ENCODE data around the gene PCCA. TPM values are rescaled to one million over a fixed set of nuclear protein-coding genes. Genes with fewer than 3 reads are reported as not detected.

PCCA gene
- total RNA-seq, 1 donor from 2014 or later = 33.3 TPM

DNA sequence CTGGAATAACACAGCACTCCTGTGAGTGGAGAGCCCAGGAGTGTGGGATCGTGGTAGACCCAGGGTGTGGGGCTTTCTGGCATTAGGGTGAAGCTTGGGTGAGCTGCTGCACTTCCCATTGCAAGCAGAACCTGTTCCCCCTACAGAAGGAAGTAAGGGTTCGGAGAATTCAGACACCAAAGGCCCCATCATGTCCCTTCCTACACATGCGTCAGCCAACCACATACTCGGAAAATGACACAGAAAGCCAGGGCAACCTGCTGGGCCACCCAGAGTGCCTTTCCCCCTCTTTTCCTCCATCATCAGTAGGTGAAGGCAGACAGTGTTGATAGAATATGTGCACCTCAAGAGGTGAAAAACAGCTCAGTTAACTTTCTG lies 456.8 kb downstream of the PCCA start:
- Mint-ChIP-seq H3K4me3 (ENCODE audit: unreplicated experiment) (no peak overlapping the region), H3K27me3 (ENCODE audit: unreplicated experiment) (peaks cover 3% of the 10 kb centered on the region), H3K4me1 (ENCODE audit: unreplicated experiment) (peaks cover 8% of the 10 kb centered on the region), H3K9me3 (ENCODE audit: unreplicated experiment) (no peaks in the 10 kb centered on the region), H3K27ac (ENCODE audit: unreplicated experiment) (no peak overlapping the region), H3K36me3 (ENCODE audit: low read depth, unreplicated experiment) (no peaks in the 10 kb centered on the region)
- TF ChIP-seq, protein P1, sequence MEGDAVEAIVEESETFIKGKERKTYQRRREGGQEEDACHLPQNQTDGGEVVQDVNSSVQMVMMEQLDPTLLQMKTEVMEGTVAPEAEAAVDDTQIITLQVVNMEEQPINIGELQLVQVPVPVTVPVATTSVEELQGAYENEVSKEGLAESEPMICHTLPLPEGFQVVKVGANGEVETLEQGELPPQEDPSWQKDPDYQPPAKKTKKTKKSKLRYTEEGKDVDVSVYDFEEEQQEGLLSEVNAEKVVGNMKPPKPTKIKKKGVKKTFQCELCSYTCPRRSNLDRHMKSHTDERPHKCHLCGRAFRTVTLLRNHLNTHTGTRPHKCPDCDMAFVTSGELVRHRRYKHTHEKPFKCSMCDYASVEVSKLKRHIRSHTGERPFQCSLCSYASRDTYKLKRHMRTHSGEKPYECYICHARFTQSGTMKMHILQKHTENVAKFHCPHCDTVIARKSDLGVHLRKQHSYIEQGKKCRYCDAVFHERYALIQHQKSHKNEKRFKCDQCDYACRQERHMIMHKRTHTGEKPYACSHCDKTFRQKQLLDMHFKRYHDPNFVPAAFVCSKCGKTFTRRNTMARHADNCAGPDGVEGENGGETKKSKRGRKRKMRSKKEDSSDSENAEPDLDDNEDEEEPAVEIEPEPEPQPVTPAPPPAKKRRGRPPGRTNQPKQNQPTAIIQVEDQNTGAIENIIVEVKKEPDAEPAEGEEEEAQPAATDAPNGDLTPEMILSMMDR (IDR thresholded peaks at IDR 0.05; ENCODE audit: unreplicated experiment) = no peak
- no peak for DNase-seq (ENCODE audit: low spot score)

DNA sequence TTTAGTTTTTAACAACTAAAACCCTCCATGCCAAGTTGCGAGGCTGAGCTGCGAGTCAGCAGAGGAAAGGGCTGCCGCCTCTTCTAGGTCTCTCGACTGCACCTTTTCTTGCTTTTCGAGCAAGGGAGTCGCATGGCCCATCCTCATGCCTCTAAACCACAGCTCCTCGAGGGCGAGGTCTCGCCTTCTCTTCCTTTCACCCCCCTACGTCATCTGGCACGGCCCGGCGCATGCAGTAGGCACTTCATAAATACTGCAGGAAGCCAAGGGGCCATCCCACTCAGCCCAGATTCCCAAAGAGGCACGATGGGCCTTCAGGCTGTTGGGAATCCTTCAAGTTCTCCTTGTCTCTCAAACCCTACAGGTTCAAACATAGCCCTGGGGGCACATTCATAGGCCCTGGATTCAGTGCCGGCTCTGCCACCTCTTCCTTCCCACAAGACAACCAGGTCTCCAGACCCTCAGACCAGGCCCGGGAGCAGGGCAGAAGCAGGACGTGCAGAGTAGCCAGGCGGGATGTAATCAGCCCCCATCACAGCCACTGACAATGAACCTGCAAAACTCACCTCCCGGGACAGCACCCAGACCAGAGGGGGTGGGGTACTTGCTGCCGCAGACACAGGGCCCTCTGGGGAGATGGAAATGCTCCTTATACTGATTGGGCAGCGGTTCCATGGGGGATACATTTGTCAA lies 458.0 kb downstream of the PCCA start:
- TF ChIP-seq, protein P1 (IDR thresholded peaks at IDR 0.05; ENCODE audit: unreplicated experiment) = no peak
- H3K36me3 Mint-ChIP-seq (ENCODE audit: low read depth, unreplicated experiment) = no peaks in the 10 kb centered on the region
- H3K4me3 Mint-ChIP-seq (ENCODE audit: unreplicated experiment) = no peak overlapping the region
- DNase-seq (ENCODE audit: low spot score) = no peak
- peaks cover 3% of the 10 kb centered on the region for H3K27me3 Mint-ChIP-seq (ENCODE audit: unreplicated experiment)
- H3K9me3 Mint-ChIP-seq (ENCODE audit: unreplicated experiment) = no peaks in the 10 kb centered on the region
- H3K27ac Mint-ChIP-seq (ENCODE audit: unreplicated experiment) = no peak overlapping the region
- peaks cover 5% of the 10 kb centered on the region for H3K4me1 Mint-ChIP-seq (ENCODE audit: unreplicated experiment)

DNA sequence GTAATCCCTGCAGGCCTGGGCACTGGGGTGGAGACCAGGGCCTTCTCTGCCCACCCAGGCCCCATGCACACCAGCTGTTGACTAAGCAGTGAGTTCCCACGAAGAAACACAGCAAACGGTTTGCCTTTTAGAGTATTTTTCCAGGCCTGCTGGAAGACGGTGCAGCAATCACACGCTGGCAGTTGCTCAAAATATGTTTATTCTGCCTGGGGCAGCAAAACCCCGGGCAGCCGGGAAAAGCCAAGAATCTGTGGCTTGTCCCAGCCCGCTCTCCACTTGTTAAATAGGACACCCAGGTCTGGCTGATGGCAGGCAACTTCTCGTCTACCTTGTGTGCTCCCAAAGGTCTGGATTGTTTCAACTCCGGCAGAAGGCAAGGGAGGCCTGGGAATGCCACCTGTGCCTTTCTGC lies 458.9 kb downstream of the PCCA start:
- Mint-ChIP-seq H3K27ac (ENCODE audit: unreplicated experiment) (no peak overlapping the region), H3K9me3 (ENCODE audit: unreplicated experiment) (no peaks in the 10 kb centered on the region), H3K27me3 (ENCODE audit: unreplicated experiment) (peaks cover 3% of the 10 kb centered on the region), H3K4me3 (ENCODE audit: unreplicated experiment) (no peak overlapping the region), H3K4me1 (ENCODE audit: unreplicated experiment) (peaks cover 5% of the 10 kb centered on the region), H3K36me3 (ENCODE audit: low read depth, unreplicated experiment) (no peaks in the 10 kb centered on the region)
- TF ChIP-seq, protein P1 (IDR thresholded peaks at IDR 0.05; ENCODE audit: unreplicated experiment) = no peak
- no peak for DNase-seq (ENCODE audit: low spot score)

DNA sequence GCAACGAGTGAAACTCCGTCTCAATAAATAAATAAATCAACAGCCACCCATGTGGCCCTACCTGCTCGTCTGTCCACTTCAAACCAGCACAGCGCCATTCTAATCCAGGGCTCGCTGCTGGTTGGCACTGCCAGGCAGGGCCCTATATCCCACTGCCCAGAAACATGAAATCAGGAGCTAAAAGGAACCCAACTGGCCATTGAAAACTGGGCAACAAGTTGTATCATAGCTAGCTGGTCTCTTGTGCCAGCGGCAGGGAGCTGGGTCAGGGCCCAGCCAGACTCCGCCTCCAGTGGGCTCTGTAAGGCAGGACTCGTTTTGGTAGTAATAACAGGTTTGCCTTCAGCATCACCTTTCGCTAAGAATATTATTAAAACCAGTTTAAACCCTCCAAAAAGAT lies 460.4 kb downstream of the PCCA start:
- peaks cover 5% of the 10 kb centered on the region for H3K4me1 Mint-ChIP-seq (ENCODE audit: unreplicated experiment)
- no peak for DNase-seq (ENCODE audit: low spot score)
- no peak overlapping the region for H3K27ac Mint-ChIP-seq (ENCODE audit: unreplicated experiment)
- no peaks in the 10 kb centered on the region for H3K9me3 Mint-ChIP-seq (ENCODE audit: unreplicated experiment)
- no peak overlapping the region for H3K4me3 Mint-ChIP-seq (ENCODE audit: unreplicated experiment)
- no peaks in the 10 kb centered on the region for H3K36me3 Mint-ChIP-seq (ENCODE audit: low read depth, unreplicated experiment)
- TF ChIP-seq, protein P1 (IDR thresholded peaks at IDR 0.05; ENCODE audit: unreplicated experiment) = no peak
- peaks cover 5% of the 10 kb centered on the region for H3K27me3 Mint-ChIP-seq (ENCODE audit: unreplicated experiment)

DNA sequence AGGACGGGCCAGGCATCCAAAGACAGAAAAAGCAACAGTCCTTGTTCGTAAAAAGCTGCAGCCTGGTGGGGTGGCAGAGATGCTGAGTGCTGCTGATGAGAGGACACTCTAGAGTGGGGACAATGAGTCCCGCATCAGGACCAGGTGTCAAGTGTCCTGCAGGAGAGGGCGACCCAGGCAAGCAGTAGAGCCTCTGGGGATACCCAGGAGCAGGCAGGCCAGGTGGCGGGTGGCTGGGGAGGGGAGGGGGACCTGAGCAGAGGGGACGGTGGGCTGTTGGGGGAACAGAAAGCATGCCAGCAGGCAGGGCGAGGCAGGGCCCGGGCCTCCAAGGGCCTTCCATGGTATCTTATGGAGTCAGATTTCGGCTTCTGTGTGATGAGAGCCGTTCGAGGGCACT lies 463.9 kb downstream of the PCCA start:
- H3K9me3 Mint-ChIP-seq (ENCODE audit: unreplicated experiment) = no peaks in the 10 kb centered on the region
- no peak overlapping the region for H3K4me3 Mint-ChIP-seq (ENCODE audit: unreplicated experiment)
- TF ChIP-seq, protein P1 (IDR thresholded peaks at IDR 0.05; ENCODE audit: unreplicated experiment) = no peak
- no peaks in the 10 kb centered on the region for H3K36me3 Mint-ChIP-seq (ENCODE audit: low read depth, unreplicated experiment)
- H3K4me1 Mint-ChIP-seq (ENCODE audit: unreplicated experiment) = no peaks in the 10 kb centered on the region
- no peak overlapping the region for H3K27ac Mint-ChIP-seq (ENCODE audit: unreplicated experiment)
- H3K27me3 Mint-ChIP-seq (ENCODE audit: unreplicated experiment) = peaks cover 5% of the 10 kb centered on the region
- no peak for DNase-seq (ENCODE audit: low spot score)

Measured in endothelial cell (in vitro differentiated cells).